ENCODE measurements around the gene FHDC1.

DNA sequence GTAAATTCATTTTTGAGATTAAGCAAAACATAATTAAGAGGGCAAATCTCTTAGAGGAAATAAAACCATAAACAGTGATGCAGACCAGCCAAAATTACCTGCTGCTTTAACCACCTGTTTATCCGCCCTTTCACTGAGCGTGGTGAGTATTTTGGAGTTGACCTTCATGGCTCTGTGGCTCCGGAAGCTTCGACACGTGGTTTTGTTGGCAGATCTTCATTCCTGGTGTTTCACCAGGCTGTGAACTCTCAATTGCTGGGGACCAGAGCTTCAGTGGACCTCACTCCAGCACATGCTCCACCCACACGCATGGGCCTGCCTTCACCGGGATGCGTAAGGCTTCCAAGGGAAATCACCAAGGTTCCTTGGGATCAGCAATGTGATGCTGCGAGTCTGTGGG lies 83.8 kb downstream of the FHDC1 start:
- TF ChIP-seq, protein P1, sequence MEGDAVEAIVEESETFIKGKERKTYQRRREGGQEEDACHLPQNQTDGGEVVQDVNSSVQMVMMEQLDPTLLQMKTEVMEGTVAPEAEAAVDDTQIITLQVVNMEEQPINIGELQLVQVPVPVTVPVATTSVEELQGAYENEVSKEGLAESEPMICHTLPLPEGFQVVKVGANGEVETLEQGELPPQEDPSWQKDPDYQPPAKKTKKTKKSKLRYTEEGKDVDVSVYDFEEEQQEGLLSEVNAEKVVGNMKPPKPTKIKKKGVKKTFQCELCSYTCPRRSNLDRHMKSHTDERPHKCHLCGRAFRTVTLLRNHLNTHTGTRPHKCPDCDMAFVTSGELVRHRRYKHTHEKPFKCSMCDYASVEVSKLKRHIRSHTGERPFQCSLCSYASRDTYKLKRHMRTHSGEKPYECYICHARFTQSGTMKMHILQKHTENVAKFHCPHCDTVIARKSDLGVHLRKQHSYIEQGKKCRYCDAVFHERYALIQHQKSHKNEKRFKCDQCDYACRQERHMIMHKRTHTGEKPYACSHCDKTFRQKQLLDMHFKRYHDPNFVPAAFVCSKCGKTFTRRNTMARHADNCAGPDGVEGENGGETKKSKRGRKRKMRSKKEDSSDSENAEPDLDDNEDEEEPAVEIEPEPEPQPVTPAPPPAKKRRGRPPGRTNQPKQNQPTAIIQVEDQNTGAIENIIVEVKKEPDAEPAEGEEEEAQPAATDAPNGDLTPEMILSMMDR (IDR thresholded peaks at IDR 0.05) = no peak
- TF ChIP-seq POLR2A (IDR thresholded peaks at IDR 0.05) = no peak
